AG04450 (cell line): Measurements from ENCODE around the gene ALDH16A1. TPM values are rescaled to one million over a fixed set of nuclear protein-coding genes. Genes with fewer than 3 reads are reported as not detected.

ENCODE experiments used
- CTCF ChIA-PET: fragments of 300-600, 350-600 bp; formaldehyde crosslinking; extraction: SDS; loops from one replicate; lab custom pipeline; 2022; ENCODE audit warnings: antibody characterized with exemption, inconsistent platforms; lab: Charles Lee
- POLR2A ChIA-PET: fragments of 350-600 bp; formaldehyde crosslinking; extraction: SDS; loops from one replicate; lab custom pipeline; 2021; ENCODE audit warnings: antibody characterized with exemption, inconsistent platforms; lab: Yijun Ruan, JAX
- DNase-seq: peaks from one replicate; pipeline ENCODE4 v3.0.0-alpha.2; 2011; ENCODE audit warnings: low read depth, low spot score
- H3K27ac ChIP-seq: one replicate; pipeline ENCODE4 v1.5.1; 2012; ENCODE audit warnings: low read depth, low read length, control low read depth
- H3K27me3 ChIP-seq: one replicate; pipeline ENCODE4 v1.6.0; 2012; ENCODE audit warnings: low read length; ENCODE audit not compliant: control insufficient read depth, insufficient read depth
- H3K4me3 ChIP-seq: 2 replicates; pipeline ENCODE4 v1.5.1; 2011; ENCODE audit warnings: mild to moderate bottlenecking, low read depth, low read length, control low read depth
- H3K9me3 ChIP-seq: 2 replicates; pipeline ENCODE4 v1.5.1; 2012; ENCODE audit warnings: low read length; ENCODE audit not compliant: control insufficient read depth, insufficient read depth
- CTCF ChIP-seq: IDR thresholded peaks from 2 replicates; pipeline ENCODE4 v1.5.1; 2011; ENCODE audit warnings: low read depth, low read length, control low read depth, inconsistent platforms
- polyA plus RNA-seq: library from polyadenylated mRNA; depleted of rRNA; stranded (reverse); fragments of >200 nt; gene quantifications from 2 replicates; pipeline ENCODE4 v1.2.3, GENCODE V29; 2011

ALDH16A1 gene
- polyA plus RNA-seq, 1 experiment, result 4.1 TPM

GRCh38 chr19:49415102-49415809 is 37.8 kb upstream of the ALDH16A1 start:
- no peak for DNase-seq
- ChIA-PET POLR2A (no interaction called here), CTCF (no interaction called here)
- Histone ChIP-seq H3K9me3 (no peaks in the 10 kb centered on the region), H3K27ac (no peak overlapping the region), H3K27me3 (peaks cover 45% of the 10 kb centered on the region), H3K4me3 (no peak overlapping the region)
- TF ChIP-seq CTCF, result no peak

GRCh38 chr19:49415810-49416200 is 37.2 kb upstream of the ALDH16A1 start:
- ChIA-PET CTCF (no interaction called here), POLR2A (no interaction called here)
- DNase-seq, result no peak
- no peak for TF ChIP-seq CTCF
- H3K4me3 ChIP-seq, result no peak overlapping the region
- no peaks in the 10 kb centered on the region for H3K9me3 ChIP-seq
- H3K27me3 ChIP-seq, result peaks cover 51% of the 10 kb centered on the region
- no peak overlapping the region for H3K27ac ChIP-seq

GRCh38 chr19:49417088-49417487 is 35.9 kb upstream of the ALDH16A1 start:
- no peak for DNase-seq
- POLR2A ChIA-PET, result no interaction called here
- no peak for TF ChIP-seq CTCF
- CTCF ChIA-PET, result interaction anchor here (1.8 kb wide), 1 partner anchor 116 kb away, joined by 4 read pairs; no protein-coding TSS in a partner anchor
- no peaks in the 10 kb centered on the region for H3K9me3 ChIP-seq
- peaks cover 61% of the 10 kb centered on the region for H3K27me3 ChIP-seq
- no peak overlapping the region for H3K4me3 ChIP-seq
- no peak overlapping the region for H3K27ac ChIP-seq

- Histone ChIP-seq H3K27me3 (peaks cover 70% of the 10 kb centered on the region), H3K27ac (no peak overlapping the region), H3K9me3 (no peaks in the 10 kb centered on the region; the same call in 1 of the 2 replicates), H3K4me3 (no peak overlapping the region)
- TF ChIP-seq CTCF, result no peak
- DNase-seq, result no peak
- ChIA-PET POLR2A (no interaction called here), CTCF (no interaction called here)
Measured at GRCh38 chr19:49418511-49418910, 34.5 kb upstream of the ALDH16A1 start.

- ChIA-PET POLR2A (no interaction called here), CTCF (no interaction called here)
- no peaks in the 10 kb centered on the region; the same call in 1 of the 2 replicates for H3K9me3 ChIP-seq
- DNase-seq, result no peak
- H3K27me3 ChIP-seq, result peaks cover 76% of the 10 kb centered on the region
- H3K4me3 ChIP-seq, result no peak overlapping the region
- TF ChIP-seq CTCF, result no peak
- H3K27ac ChIP-seq, result no peak overlapping the region
Measured at GRCh38 chr19:49419173-49419572, 33.9 kb upstream of the ALDH16A1 start.
